Esophagus muscularis mucosa (tissue), 3 donors: ENCODE results near the gene SERHL2.
"Not testable (repeated sequence)": the region's sequence is repeated elsewhere in the genome, so short reads cannot be mapped to it uniquely, and the experiment has no call there.

Source experiments
- CTCF ChIP-seq, 3 experiments: fragments of 200-600 bp in 2 of 3; fragments of 450-650 bp in 1 of 3; sonication (generic) in 2 of 3; IDR thresholded peaks; one replicate each; pipeline ENCODE4 v1.5.1; 2017 to 2019; ENCODE audit warnings: antibody characterized with exemption in 3 of 3, mild to moderate bottlenecking in 2 of 3, moderate library complexity in 1 of 3
- POLR2AphosphoS5 ChIP-seq, 2 donors: sonication (generic); formaldehyde crosslinking; IDR thresholded peaks; one replicate each; pipeline ENCODE4 v1.6.1; 2017; ENCODE audit warnings: antibody characterized with exemption in 2 of 2

GRCh38 chr22:42529435-42529834 is 24.3 kb upstream of the SERHL2 start:
- TF ChIP-seq POLR2AphosphoS5, CTCF (IDR thresholded peaks at IDR 0.05): not testable (repeated sequence)
